Activated CD4-positive, CD25-positive, alpha-beta regulatory T cell treated with anti-CD3 and anti-CD28 coated beads, Interleukin-2, amount 50 U/mL, for 24 hours (primary cell): ENCODE results near the gene WDR46.
"Not testable (repeated sequence)": the region's sequence is repeated elsewhere in the genome, so short reads cannot be mapped to it uniquely, and the experiment has no call there.

Experiments used
- ATAC-seq, 2 donors: fragments of 150-1000 bp; cut with Tn5 transposase; one replicate each; pipeline ENCODE4 v1.10.0; 2021; ENCODE audit warnings: mild to moderate bottlenecking in 1 of 2, moderate library complexity in 1 of 2

Gene WDR46

DNA sequence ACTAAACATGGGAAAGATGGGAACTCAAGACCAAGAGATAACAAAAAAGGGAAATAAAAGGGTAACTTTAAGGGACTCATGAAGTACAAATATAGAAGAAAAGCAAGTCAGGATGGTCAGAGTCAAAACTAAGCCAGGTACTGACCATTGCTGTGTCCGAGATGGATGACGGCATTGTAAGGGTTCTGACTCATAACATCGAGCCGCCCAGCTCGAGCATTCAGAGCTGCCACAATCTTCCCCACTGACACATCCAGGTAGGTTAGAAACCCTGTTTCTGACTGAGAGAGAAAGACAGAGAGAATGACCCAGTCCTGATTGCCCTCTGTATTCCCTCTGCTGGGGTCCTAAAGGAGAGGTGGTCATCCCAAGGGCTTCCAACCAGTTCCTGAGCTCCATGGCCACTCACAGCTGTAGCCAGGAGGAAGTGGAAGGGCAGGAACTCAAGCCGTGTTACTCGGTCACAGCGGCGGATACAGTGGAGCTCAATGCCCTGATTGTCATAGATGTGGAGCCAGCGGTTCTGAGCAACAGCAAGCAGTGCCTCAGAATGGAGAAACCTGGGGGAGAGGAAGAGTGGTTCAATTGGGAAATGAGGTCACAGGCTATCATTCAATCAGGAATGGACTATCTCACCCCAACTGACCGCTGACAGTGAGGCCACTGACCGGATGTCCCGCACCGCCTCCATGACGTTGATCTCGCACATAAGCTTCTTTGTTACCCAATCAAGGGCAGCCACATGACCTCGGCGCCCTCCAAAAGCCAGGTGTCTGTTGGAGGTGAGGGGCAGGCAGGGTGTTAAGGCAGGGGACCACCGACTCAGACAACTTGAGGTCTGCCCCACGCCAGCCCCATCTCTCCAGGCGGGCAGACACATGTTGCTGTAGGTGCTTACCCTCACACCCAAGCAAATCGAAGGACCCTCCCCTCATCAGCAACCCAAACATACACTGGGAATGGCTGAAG is 1.8 kb downstream of the WDR46 start:
- ATAC-seq: no peak

DNA sequence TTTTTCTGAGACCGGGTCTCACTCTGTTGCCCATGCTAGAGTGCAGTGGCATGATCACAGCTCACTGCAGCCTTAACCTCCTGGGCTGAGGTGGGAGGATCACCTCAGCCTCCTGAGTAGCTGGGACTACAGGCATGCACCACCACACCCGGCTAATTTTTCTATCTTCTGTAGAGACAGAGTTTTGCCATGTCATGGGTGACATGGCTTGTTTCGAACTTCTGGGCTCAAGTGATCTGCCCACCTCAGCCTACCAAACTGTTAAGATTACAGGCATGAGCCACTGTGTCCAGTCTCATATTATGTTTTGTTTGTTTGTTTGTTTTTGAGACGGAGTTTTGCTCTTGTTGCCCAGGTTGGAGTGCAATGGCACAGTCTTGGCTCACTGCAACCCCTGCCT is 3.8 kb downstream of the WDR46 start:
- ATAC-seq: not testable (repeated sequence)

DNA sequence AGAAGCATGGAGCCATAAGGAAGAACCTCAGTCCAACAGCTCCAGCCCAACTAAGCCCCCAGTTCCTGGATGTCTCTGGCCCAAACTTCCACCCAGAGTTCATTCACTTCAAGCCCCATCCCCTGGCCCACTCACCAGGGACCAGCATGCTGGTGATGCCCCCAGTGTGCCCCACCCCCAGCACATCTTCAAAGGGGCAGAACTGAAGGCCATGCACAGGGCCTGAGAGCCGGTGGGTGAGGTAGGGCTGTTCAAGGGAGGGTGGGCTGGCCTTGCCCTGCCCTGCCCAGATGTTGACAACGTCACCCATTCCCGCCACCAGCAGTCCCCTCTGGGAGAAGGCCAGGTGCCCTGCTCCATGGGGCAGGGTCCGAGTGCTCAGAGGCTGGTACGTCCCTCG is 8.5 kb downstream of the WDR46 start:
- no peak for ATAC-seq

DNA sequence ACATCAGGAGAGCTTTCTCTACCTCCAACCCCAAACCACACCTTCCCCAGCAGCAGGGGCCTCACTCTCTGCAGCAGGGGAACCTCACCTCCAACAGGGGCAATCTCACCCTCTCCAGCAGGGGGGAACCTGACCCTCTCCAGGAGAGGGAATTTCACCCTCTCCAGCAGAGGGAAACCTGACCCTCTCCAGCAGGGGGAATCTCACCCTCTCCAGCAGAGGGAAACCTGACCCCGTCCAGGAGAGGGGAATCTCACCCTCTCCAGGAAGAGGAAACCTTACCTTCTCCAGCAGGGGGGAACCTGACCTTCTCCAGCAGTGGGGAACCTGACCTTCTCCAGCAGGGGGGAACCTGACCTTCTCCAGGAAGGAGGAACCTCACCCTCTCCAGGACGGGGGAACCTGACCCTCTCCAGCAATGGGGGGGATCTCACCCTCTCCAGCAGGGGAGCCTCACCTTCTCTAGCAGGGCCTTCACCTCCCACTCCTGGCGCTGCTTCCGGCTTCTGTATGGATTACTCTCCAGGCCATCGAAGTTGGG is 9.0 kb downstream of the WDR46 start:
- no peak for ATAC-seq

DNA sequence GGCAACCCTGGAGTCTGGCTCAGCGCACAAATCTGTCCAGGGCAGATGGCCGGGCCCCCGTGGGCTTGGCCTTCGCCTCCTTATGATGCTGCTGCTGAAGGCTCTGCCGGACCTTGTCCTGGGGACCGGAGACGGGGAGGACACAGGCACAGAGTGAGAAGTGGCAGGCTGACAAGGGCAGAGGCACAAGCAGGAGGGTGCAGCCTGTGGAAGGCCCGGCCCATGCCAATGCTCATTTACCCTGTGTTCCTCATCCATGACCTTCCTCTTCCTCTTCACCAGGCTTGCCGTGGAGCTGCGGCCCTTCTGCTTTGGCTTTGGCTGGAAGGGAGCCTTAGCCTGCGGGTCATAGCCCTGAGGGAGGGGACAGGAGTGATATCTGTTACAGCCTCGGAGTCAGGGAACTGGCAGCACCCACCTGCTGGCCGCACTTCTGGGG is 9.8 kb downstream of the WDR46 start:
- ATAC-seq: no peak

DNA sequence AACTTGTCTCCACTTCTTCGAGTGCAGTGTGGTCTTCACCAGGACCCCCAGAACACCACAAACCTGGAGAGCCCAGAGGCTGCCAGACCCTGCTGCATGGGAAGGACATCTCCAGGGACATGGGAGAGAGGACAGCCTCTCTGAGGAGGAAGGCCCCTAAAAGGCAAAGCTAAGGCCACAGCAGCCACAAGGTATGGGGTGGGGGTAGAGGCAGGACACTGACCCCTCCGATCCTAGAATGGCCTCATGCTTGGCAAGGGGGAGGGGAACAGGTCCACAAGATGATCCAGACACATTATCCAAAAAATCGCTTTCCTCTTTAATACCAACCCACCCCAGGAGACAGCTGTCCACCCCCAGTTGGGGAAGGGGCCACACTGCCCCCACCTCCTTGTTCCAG is 10.2 kb downstream of the WDR46 start:
- ATAC-seq: no peak

DNA sequence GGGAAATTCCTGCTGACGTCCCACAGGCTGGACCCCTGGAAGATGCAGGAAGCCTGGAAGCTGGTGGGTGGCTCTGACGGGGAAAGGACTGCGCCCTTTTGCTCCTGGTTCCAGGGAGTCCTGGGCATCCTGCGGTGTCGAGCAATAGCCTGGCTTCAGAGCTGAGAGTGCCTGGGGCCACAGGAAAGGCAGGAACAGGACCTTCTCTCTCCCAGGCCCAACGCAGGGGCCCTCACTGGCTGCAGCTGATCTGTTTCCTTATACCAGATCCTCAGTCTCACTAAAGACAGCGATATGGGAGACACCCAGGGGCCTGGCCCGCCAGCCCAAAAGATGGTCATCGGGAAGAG is 10.7 kb downstream of the WDR46 start:
- ATAC-seq: no peak

DNA sequence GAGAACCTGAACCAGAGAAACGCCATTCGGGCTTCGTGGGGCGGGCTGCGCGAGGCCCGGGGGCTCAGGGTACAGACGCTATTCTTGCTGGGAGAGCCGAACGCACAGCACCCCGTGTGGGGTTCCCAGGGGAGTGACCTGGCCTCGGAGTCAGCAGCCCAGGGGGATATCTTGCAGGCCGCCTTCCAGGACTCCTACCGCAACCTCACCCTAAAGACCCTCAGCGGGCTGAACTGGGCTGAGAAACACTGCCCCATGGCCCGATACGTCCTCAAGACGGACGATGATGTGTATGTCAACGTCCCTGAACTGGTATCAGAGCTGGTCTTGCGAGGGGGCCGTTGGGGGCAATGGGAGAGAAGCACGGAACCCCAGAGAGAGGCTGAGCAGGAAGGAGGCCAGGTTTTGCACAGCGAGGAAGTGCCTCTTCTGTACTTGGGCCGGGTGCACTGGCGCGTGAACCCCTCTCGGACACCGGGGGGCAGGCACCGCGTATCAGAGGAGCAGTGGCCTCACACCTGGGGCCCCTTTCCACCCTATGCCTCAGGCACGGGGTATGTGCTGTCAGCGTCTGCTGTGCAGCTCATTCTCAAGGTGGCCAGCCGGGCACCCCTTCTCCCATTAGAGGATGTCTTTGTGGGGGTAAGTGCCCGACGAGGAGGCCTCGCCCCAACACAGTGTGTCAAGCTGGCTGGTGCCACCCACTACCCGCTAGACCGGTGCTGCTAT is 11.2 kb downstream of the WDR46 start:
- ATAC-seq: peak; percentile 5 to 17

DNA sequence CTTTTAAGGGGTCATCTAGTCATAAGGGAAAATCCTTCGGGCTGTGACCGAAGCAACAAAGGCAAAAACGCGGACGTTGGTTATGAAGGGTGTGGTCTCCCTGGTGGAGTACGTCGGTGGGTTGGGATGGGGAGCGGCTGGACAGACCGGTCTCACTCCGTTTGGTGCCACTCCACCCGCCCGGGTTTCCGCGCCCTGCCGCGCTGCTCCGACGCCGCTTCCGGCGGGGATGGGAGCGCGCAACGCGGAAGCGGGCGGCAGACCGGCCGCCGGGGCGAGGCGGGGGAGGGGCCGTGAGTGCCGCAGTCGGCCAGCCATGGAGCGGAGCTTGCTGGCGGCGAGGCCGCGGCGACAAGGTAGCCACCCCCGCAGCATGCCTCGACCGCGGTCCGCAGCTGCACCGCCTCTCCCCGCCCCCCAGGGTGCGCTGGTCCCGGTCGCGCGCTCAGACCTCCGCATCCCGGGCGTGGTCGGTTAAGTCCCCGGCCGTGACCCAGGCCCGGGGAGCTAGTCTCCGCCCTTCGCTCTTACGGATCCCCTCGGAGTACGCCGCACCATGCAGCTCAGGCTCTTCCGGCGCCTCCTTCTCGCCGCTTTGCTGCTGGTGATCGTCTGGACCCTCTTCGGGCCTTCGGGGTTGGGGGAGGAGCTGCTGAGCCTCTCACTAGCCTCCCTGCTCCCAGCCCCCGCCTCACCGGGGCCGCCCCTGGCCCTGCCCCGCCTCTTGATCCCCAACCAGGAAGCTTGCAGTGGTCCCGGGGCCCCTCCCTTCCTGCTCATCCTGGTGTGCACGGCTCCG is 12.0 kb downstream of the WDR46 start, which contains the start of gene B3GALT4:
Gene B3GALT4, plus strand, starts transcription at position 260 of the 799 bp plus-strand sequence. Its CDS starts 297 bp downstream, at position 557.
- ATAC-seq: peak; percentile 69 to 71

DNA sequence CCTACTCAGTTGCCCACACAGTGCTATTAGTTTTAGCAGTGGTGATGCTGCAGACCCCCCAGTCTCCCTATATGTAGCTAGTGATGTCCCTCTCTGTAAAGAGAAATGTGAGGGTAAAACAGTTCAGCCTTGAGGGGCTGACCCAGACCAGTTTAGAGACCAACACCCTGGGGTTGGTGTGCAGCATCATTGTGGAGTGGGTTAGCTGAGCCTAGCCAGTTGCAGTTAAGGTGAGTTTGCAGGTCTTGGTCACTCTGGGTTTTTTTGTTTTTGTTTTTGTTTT is 12.5 kb downstream of the WDR46 start:
- no peak for ATAC-seq

DNA sequence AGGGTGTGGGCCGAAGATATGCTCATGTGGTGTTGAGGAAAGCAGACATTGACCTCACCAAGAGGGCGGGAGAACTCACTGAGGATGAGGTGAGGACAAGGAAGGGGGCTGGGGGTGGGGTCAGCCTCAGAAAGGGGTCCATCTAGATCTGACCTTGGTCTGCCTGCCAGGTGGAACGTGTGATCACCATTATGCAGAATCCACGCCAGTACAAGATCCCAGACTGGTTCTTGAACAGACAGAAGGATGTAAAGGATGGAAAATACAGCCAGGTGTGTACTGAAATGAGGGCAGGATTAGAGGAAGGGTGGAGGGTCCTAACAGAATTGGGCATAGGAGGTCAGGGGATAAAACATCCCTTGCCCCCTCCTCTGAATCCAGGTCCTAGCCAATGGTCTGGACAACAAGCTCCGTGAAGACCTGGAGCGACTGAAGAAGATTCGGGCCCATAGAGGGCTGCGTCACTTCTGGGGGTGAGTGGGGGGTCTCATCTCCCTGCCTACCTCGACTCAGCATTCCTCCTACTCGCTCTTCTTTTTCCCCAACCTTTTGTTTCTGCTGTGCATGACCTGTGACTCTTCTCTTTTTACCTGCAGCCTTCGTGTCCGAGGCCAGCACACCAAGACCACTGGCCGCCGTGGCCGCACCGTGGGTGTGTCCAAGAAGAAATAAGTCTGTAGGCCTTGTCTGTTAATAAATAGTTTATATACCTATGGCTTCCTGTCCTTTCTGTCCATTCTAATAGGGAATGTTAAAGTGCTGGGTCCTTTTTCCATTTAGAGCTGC is 13.1 kb downstream of the WDR46 start:
- not testable (repeated sequence) for ATAC-seq

DNA sequence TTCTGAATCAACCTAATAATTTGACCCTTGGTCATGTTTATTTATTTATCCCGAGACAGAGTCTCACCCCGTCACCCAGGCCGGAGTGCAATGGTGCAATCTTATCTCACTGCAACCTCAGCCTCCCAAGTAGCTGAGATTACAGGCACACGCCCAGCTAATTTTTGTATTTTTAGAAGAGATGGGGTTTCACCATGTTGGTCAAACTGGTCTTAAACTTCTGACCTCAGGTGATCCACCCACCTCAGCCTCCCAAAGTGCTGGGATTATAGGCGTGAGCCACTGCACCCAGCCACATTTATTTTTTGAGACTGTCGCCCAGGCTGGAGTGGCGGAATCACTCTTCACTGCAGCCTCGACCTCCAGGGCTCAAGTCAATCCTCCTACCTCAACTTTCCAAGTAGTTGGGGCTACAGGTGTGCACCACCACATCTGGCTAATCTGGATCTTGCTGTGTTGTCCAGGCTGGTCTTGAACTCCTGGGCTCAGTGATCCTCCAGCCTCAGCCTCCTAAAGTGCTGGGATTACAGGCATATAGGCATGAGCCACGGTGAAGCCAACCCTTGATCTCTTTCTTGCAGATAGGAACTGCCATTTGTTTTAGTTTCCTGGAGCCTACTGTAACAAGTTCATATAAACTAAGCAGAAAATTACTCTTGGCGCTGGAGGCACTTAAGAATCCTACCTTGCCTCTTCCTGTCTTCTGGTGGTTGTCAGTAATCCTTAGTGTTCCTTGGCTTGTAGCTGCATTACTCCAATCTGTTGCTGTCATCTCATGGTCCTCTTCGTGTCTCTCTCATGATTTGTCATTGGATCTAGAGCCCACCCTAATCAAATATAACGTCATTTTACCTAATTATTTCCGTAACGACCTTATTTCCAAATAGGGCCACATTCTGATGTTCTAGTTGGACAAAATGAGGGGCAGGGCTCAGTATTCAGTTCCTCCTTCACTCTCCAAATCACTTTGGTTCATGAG is 14.8 kb downstream of the WDR46 start:
- ATAC-seq: no peak

DNA sequence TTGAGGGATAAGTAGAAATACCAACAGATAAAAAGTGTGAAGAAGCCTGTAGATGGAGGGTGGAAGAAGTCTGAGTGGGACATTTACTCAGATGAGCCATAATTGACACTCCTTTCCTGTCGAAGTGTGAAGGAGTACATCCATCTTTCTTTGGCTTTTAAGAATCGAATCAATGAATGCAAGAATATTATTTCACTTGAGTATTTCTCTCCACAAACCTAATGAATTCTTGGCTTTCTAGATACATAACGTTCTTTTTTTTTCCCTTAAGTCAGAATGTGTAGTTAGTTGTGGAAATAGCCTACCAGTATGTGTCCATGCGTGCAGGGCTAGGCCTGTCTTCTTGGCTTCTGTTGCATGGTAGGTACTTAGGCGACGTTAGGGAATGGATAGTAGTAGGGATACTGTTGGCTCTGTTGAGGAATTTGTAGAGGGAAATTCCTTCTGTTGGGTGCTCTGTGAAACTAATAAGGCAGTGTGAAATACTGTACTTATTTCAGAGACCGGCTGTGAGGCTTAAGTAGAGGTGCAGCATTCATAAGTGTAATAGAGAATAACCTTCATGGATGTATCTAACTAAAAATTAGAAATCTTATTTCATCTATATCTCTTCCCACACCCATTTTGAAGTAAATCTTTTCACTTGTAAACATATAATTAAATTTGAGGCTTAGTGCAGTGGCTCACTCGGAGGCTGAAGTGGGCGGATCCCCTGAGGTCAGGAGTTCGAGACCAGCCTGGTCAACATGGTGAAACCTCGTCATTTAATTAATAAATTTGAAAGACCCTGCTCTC is 15.7 kb downstream of the WDR46 start:
- ATAC-seq: no peak

DNA sequence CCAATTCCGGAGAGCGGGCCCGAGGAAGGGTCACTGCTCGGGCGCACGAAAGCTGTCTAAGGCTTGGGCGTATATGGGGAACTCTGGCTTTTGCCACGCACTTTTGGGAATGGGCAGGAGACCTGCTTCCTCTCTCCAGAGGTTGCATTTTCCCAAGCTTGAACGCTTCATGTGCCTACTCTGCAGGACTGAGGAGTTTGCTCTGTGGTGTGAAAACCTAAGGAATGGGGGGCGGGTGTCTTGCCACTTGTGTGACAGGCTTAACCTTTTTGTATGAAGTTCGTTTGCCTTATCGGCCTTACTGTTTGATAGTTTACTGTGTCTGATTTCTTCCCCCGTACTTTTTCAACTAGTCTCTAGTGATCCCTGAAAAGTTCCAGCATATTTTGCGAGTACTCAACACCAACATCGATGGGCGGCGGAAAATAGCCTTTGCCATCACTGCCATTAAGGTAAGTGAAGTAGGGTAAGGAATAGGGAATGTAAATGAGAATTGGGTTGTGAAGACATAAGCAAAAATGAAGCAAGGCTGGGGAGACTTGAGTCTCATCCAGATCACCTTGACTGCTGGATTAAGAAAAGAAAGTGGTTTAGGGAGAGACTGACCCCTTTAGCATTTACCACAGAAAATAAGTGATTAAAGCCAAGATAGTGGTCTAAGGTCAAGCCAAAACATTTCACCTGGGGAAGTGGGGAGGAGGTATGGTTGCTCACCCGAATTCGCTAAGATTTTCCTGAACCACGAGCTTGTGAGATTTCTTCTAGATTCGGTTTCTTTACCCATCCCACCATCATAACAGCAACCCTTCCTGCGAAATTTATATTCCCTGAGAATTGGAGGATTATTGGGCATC is 16.5 kb downstream of the WDR46 start:
- peak; percentile 8 to 12 for ATAC-seq

DNA sequence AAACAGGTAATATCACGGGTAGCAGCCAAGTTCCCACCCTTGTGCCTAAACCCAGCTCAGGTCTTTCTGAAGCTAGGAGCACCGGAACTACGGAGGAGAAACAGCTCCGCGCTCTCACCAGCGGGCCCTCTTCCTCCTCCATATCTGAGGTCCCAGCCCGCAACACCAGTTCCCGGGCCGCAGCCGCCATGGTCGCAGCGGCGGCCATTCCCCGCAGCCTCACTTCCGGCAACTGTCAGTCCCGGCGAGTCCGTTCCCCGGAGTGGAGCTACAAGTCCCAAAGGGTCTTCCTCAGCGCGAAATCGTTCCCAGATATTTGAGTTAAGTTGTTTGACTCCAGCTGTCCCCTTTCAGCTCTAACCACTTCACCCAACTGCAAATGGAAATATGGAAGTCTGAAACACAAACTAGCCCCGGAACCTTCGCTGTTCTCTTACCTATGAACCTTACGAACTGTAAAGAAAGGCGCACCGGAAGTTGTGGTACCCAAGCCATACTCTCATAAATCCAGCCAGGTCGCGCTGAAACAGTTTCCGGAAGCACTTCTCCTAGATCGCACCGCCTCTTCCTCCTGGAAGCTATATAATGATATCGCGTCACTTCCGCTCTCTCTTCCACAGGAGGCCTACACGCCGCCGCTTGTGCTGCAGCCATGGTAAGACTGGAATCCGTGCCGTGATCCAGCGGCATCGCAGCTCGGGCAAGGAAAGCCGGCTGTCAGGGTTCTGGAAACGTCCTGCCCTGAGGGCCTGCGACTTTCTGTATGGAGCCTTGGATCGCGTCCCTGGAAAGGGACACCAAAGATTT is 17.4 kb downstream of the WDR46 start, which contains the start of the genes RPS18 and VPS52:
Gene RPS18, plus strand, starts transcription at position 608 of the 807 bp plus-strand sequence. Its CDS starts 45 bp downstream, at position 653.
Gene VPS52, minus strand, starts transcription at position 409 of the 807 bp plus-strand sequence. Its CDS starts 201 bp downstream, at position 208.
- ATAC-seq: peak; percentile 89 to 92

DNA sequence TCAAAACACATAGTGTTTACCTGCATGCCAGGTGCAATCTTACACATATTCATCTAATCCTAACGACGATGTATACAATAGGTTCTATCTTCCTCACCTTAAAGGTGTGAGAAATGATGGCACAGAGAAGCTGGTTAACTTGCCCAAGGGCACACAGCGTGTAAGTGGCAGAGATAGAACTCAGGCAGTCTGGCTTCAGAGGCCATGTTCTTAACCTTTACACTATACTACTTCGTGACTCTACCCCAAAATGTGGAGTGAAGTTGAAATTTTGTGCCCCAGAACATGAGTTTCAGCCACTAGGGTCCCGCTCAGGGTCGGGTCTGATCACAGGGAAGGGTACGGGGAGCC is 17.9 kb downstream of the WDR46 start:
- peak in 1 of 2 donors; percentile 18 for ATAC-seq

DNA sequence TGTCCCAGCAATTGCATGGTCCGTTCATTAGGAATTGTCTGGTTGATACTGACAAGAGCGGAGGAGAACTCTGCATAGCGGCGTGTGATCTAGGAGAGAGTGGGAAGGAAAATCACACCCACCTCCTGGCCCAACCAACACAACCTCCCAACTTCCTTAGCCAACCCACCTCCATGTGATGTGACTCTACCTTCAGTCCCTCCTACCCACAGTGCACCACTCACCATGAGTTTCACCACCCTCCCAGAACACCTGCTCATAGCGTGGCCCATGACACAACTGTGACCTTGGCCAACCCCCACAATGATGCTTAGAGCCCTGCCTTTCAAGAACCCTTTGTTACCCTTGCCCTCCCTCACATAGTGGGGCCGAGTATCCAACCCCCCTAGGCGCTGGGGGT is 25.0 kb downstream of the WDR46 start:
- ATAC-seq: no peak

DNA sequence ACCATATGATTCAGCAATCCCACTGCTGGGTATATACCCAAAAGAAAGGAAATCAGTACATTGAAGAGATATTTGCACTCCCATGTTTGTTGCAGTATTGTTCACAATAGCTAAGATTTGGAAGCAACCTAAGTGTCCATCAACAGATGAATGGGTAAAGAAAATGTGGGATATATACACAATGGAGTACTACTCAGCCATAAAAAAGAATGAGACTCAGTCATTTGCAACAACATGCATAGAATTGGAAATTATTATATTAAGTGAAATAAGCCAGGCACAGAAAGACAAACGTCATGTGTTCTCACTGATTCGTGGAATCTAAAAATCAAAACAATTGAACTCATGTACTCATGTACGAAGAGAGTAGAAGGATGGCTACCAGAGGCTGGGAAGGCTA is 26.5 kb downstream of the WDR46 start:
- not testable (repeated sequence) for ATAC-seq
